Lower leg skin (tissue), 4 donors: ENCODE data around the gene AATK. TPM values are rescaled to one million over a fixed set of nuclear protein-coding genes. Genes with fewer than 3 reads are reported as not detected.

Experiments used
- DNase-seq, 2 donors: peaks; one replicate each; pipeline ENCODE4 v3.0.0-alpha.2; 2019; ENCODE audit warnings: low spot score in 2 of 2
- H3K4me3 ChIP-seq: fragments of 200-600 bp; sonication (generic); 2 replicates; pipeline ENCODE4 v1.5.1; 2017; ENCODE audit warnings: mild to moderate bottlenecking, low read depth; ENCODE audit not compliant: poor library complexity, severe bottlenecking
- CTCF ChIP-seq, 3 donors: fragments of 450-650 bp; IDR thresholded peaks; one replicate each; pipeline ENCODE4 v1.5.1; 2016; ENCODE audit warnings: antibody characterized with exemption in 3 of 3, mild to moderate bottlenecking in 3 of 3, moderate library complexity in 2 of 3
- POLR2A ChIP-seq, 2 donors: fragments of 450-650 bp; IDR thresholded peaks; one replicate each; pipeline ENCODE4 v1.6.1; 2016 to 2017; ENCODE audit warnings: antibody characterized with exemption in 2 of 2, mild to moderate bottlenecking in 1 of 2, moderate library complexity in 1 of 2
- WGBS, 2 donors: methylation state at CpG; one replicate each; pipeline ENCODE4 v1.1.5; 2018; 5-methylcytosine and 5-hydroxymethylcytosine counted together
- intact Hi-C: fragments of 100-400 bp; cut with DNase I; formaldehyde crosslinking; loops from one replicate; pipeline ENCODE4 v1.15.0; 2023; ENCODE audit warnings: low total_unique reads
- total RNA-seq, 4 donors: library from RNA; depleted of rRNA; stranded (reverse); fragments of >200 nt; gene quantifications; one replicate each; pipeline ENCODE4 v1.1.0, GENCODE V29; 2016

Gene AATK
- total RNA-seq, 4 donors from 2014 or later = 0.81 to 3.5 (median 2.2) TPM

- H3K4me3 ChIP-seq = no peak overlapping the region
- no peak for DNase-seq
- WGBS, 2 donors = 90 to 93% methylated on average over 15 of the region's 15 CpGs
- intact Hi-C loops = no loop called here
- TF ChIP-seq CTCF (IDR thresholded peaks at IDR 0.05) (no peak), POLR2A (IDR thresholded peaks at IDR 0.05) (no peak)
Measured at GRCh38 chr17:81138083-81138482, 27.9 kb downstream of the AATK start.

DNA sequence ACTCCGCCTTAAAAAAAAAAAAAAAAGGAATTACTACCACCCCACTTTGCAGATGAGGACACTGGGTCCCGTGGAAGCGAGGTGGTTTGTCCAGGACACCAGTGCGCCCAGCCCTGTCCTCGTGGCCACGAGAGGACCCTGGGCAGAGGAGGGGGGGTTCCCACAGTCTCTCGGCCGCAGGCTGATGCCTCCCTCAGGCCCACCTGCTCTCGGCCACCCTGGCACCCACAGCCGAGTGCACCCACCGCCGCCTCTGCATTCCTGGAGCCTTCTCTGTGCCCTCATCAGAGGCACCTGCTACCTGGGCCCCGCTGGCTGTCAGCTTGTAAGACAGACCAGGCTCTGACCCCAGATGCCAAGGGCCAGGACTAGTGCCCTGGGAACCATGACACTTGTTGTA is 28.8 kb downstream of the AATK start:
- intact Hi-C loops = no loop called here
- TF ChIP-seq POLR2A (IDR thresholded peaks at IDR 0.05) = no peak
- no peak for TF ChIP-seq CTCF (IDR thresholded peaks at IDR 0.05)
- no peak for DNase-seq
- 89 to 90% methylated on average over 13 of the region's 13 CpGs for WGBS, 2 donors
- H3K4me3 ChIP-seq = no peak overlapping the region

- no peak overlapping the region for H3K4me3 ChIP-seq
- 81 to 84% methylated on average over 8 of the region's 8 CpGs for WGBS, 2 donors
- TF ChIP-seq POLR2A (IDR thresholded peaks at IDR 0.05) (no peak), CTCF (IDR thresholded peaks at IDR 0.05) (no peak)
- DNase-seq = no peak
- intact Hi-C loops = no loop called here
Measured at GRCh38 chr17:81136366-81136765, 29.7 kb downstream of the AATK start.

GRCh38 chr17:81135505-81136278 is 30.3 kb downstream of the AATK start:
- intact Hi-C loops = no loop called here
- 42 to 54% methylated on average over 28 of the region's 28 CpGs for WGBS, 2 donors

GRCh38 chr17:81134064-81134781 is 31.8 kb downstream of the AATK start:
- intact Hi-C loops = no loop called here
- 81 to 96% methylated on average over 14 to 24 of the region's 28 CpGs for WGBS, 2 donors
- no peak for DNase-seq
- TF ChIP-seq CTCF (IDR thresholded peaks at IDR 0.05) = no peak
- no peak for TF ChIP-seq POLR2A (IDR thresholded peaks at IDR 0.05)
- H3K4me3 ChIP-seq = no peak overlapping the region

More at GRCh38 chr17:81135505-81136278, 30.3 kb downstream of the AATK start:
- TF ChIP-seq CTCF (IDR thresholded peaks at IDR 0.05) (no peak), POLR2A (IDR thresholded peaks at IDR 0.05) (no peak)
- no peak overlapping the region for H3K4me3 ChIP-seq
- no peak for DNase-seq
